SK-N-MC (cell line): ENCODE data around the gene DSP.

Experiments used
- EZH2 ChIP-seq: fragments of 200-600 bp; sonication (generic); IDR thresholded peaks from one replicate; pipeline ENCODE4 v1.6.1; 2017; ENCODE audit warnings: antibody characterized with exemption
- POLR2AphosphoS5 ChIP-seq: IDR thresholded peaks from 2 replicates; pipeline ENCODE4 v1.6.1; 2012; ENCODE audit warnings: mild to moderate bottlenecking, low read depth, low read length, borderline replicate concordance

DNA sequence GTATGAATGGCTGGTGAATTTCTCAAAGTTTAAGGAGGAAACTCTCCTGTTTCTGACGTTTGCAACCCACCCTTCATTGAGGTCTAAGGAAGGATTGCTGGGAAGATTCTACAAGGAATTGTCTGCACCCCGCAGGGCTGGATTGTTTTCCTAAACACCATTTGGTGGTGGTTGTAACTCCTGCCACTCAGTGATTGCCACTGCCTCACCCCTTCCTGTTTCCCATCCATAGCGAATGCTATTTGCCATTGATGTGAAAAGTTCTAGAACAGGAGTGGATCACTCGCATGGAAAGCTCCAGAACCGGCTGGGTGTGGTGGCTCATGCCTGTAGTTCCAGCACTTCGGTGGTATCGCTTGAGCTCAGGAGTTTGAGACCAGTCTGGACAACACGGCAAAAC lies 8.7 kb upstream of the DSP start:
- TF ChIP-seq POLR2AphosphoS5: no peak
- TF ChIP-seq EZH2: no peak
